Suprapubic skin (tissue), 4 donors: ENCODE results near the gene MLH3. TPM values are rescaled to one million over a fixed set of nuclear protein-coding genes. Genes with fewer than 3 reads are reported as not detected.

Experiments
- DNase-seq, 2 donors: peaks; one replicate each; pipeline ENCODE4 v3.0.0-alpha.2; 2019; ENCODE audit warnings: low spot score in 2 of 2
- H3K27ac ChIP-seq: fragments of 200-600 bp; sonication (generic); one replicate; pipeline ENCODE4 v1.5.1; 2019
- H3K27me3 ChIP-seq: fragments of 200-600 bp; sonication (generic); one replicate; pipeline ENCODE4 v1.5.1; 2019
- H3K36me3 ChIP-seq: fragments of 200-600 bp; sonication (generic); one replicate; pipeline ENCODE4 v1.5.1; 2019
- H3K4me1 ChIP-seq: fragments of 200-600 bp; sonication (generic); one replicate; pipeline ENCODE4 v1.5.1; 2019
- H3K4me3 ChIP-seq: fragments of 200-600 bp; sonication (generic); one replicate; pipeline ENCODE4 v1.5.1; 2019; ENCODE audit warnings: mild to moderate bottlenecking
- H3K9me3 ChIP-seq: fragments of 200-600 bp; sonication (generic); one replicate; pipeline ENCODE4 v1.5.1; 2019
- EP300 ChIP-seq: sonication (generic); formaldehyde crosslinking; IDR thresholded peaks from one replicate; pipeline ENCODE4 v1.6.1; 2017; ENCODE audit warnings: antibody characterized with exemption
- POLR2A ChIP-seq, 2 donors: fragments of 450-650 bp; IDR thresholded peaks; one replicate each; pipeline ENCODE4 v1.6.1; 2017; ENCODE audit warnings: antibody characterized with exemption in 2 of 2, mild to moderate bottlenecking in 2 of 2, moderate library complexity in 2 of 2
- POLR2AphosphoS5 ChIP-seq, 3 donors: sonication (generic); formaldehyde crosslinking; IDR thresholded peaks; one replicate each; pipeline ENCODE4 v1.6.1; 2017; ENCODE audit warnings: antibody characterized with exemption in 3 of 3
- WGBS: methylation state at CpG from one replicate; pipeline ENCODE4 v1.1.5; 2018; 5-methylcytosine and 5-hydroxymethylcytosine counted together
- total RNA-seq, 4 donors: library from RNA; depleted of rRNA; stranded (reverse); fragments of >200 nt; gene quantifications; one replicate each; pipeline ENCODE4 v1.1.0, GENCODE V29; 2016
- TF ChIP-seq, protein P1 (sequence below), 2 donors: fragments of 200-600 bp in 1 of 2; fragments of 450-650 bp in 1 of 2; sonication (generic) in 1 of 2; IDR thresholded peaks; one replicate each; pipeline ENCODE4 v1.5.1; 2016 to 2019; ENCODE audit warnings: antibody characterized with exemption in 2 of 2, mild to moderate bottlenecking in 1 of 2, moderate library complexity in 1 of 2

Gene MLH3
- total RNA-seq, 4 donors from 2014 or later, result 8.6 to 27.0 (median 14.1) TPM

DNA sequence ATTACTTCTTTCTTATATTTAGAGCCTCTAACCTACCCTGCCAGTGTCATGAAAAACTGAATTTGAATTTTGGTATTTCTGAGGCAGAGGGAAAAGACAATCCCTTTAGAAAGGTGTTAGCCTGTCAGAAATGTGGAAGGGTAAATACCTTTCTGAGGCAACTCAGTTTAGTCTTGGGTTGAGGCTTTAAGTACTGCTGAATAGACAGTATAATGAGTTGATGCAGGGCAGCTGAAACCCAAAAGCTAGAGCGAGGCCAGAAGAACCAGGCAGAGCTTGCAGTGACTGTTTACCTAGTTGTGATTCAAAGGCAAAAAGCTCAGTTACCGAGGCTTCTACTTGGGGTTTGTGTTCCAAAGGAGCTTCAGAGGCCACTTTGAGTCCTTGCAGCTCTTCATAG lies 36.9 kb upstream of the MLH3 start:
- 96% methylated on average over 2 of the region's 2 CpGs for WGBS
- DNase-seq, result no peak
- Histone ChIP-seq H3K4me1 (peaks cover 5% of the 10 kb centered on the region), H3K9me3 (no peaks in the 10 kb centered on the region), H3K27ac (no peak overlapping the region), H3K27me3 (no peaks in the 10 kb centered on the region), H3K4me3 (no peak overlapping the region), H3K36me3 (peaks cover 90% of the 10 kb centered on the region)
- TF ChIP-seq, protein P1, sequence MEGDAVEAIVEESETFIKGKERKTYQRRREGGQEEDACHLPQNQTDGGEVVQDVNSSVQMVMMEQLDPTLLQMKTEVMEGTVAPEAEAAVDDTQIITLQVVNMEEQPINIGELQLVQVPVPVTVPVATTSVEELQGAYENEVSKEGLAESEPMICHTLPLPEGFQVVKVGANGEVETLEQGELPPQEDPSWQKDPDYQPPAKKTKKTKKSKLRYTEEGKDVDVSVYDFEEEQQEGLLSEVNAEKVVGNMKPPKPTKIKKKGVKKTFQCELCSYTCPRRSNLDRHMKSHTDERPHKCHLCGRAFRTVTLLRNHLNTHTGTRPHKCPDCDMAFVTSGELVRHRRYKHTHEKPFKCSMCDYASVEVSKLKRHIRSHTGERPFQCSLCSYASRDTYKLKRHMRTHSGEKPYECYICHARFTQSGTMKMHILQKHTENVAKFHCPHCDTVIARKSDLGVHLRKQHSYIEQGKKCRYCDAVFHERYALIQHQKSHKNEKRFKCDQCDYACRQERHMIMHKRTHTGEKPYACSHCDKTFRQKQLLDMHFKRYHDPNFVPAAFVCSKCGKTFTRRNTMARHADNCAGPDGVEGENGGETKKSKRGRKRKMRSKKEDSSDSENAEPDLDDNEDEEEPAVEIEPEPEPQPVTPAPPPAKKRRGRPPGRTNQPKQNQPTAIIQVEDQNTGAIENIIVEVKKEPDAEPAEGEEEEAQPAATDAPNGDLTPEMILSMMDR (IDR thresholded peaks at IDR 0.05), result no peak
- no peak for TF ChIP-seq POLR2AphosphoS5 (IDR thresholded peaks at IDR 0.05)
- TF ChIP-seq EP300, result no peak
- no peak for TF ChIP-seq POLR2A (IDR thresholded peaks at IDR 0.05)

DNA sequence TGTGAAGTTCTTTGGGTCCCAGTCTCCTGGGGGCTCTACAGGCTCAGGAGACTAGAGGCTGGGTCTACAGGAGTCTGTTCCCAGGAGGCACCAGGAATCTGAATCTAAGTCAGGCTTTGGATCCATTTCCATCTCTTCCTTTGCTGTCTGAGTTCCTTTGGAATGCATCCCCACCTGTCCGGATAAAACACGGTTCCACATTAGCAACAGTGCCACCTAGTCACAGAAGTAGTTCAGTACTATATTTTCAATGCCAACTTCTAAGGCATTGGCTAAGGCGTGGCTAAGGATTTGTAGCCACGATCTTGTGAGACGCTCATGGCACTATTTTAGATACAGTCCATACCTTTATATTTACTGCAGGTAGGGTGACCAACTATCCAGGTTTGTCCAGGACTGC lies 33.2 kb upstream of the MLH3 start:
- H3K9me3 ChIP-seq, result no peaks in the 10 kb centered on the region
- H3K27me3 ChIP-seq, result no peaks in the 10 kb centered on the region
- 21% methylated on average over 5 of the region's 5 CpGs for WGBS
- H3K4me3 ChIP-seq, result no peak overlapping the region
- H3K4me1 ChIP-seq, result peaks cover 17% of the 10 kb centered on the region
- H3K27ac ChIP-seq, result no peak overlapping the region
- DNase-seq, result no peak
- TF ChIP-seq, protein P1 (IDR thresholded peaks at IDR 0.05), result peak in 1 of 2 donors; percentile 27
- no peak for TF ChIP-seq POLR2AphosphoS5 (IDR thresholded peaks at IDR 0.05)
- peaks cover 60% of the 10 kb centered on the region for H3K36me3 ChIP-seq

DNA sequence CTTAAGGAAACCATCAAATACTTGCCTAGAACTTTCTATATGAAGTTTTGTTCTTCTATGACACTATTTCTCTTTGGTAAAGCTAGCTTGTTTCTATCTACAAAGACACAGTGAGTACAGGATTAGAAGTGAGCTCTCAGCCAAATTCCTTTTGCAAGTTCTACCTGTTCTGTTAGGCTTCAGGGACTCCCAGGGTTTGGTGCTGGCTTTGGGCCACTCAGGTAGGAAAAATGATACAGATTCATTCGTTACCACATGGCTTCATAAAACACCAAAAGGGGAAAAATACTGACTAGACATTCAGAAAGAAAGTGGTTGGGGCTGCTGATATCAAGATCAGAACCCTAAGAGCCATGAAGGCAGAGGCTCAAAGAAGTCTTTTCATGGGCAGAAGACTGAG lies 32.0 kb upstream of the MLH3 start:
- Histone ChIP-seq H3K27me3 (no peaks in the 10 kb centered on the region), H3K9me3 (no peaks in the 10 kb centered on the region), H3K4me1 (peaks cover 21% of the 10 kb centered on the region), H3K27ac (no peak overlapping the region), H3K4me3 (no peak overlapping the region), H3K36me3 (peaks cover 53% of the 10 kb centered on the region)
- no peak for DNase-seq
- 61% methylated on average over 1 of the region's 1 CpG for WGBS
- TF ChIP-seq, protein P1 (IDR thresholded peaks at IDR 0.05), result no peak
- TF ChIP-seq EP300, result no peak
- TF ChIP-seq POLR2AphosphoS5 (IDR thresholded peaks at IDR 0.05), result no peak
- TF ChIP-seq POLR2A (IDR thresholded peaks at IDR 0.05), result no peak

DNA sequence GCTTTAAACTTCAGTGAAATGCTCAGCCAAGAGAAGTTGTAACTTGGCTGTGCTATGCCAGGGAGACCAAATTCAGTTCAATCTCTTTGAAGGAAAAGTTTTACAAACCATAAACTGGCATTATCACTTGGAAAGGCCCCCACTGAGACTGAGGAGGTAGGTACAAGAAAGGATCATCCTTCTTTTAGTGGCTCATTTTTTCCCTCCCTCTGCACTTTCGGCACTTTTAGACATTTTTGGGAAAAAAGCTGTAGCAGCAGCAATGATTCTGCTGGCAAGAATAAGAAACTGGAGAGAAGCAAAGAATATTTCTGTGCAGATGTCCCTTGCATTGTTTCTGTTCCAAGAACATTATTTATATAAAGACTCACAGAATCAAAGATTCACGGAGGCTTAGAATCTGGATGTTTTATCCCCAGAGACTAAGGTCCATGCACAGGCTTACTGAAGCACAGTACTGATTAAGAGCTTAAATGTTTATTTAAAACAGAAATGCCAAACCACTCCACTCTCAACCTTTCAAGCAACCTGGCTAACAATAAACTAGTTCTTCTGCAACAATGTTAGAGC lies 30.5 kb upstream of the MLH3 start:
- WGBS, result 60% methylated on average over 2 of the region's 2 CpGs
- Histone ChIP-seq H3K36me3 (peaks cover 37% of the 10 kb centered on the region), H3K27me3 (no peaks in the 10 kb centered on the region), H3K4me3 (no peak overlapping the region), H3K27ac (no peak overlapping the region), H3K4me1 (peaks cover 24% of the 10 kb centered on the region), H3K9me3 (no peaks in the 10 kb centered on the region)
- DNase-seq, result no peak
- no peak for TF ChIP-seq EP300
- TF ChIP-seq POLR2A (IDR thresholded peaks at IDR 0.05), result no peak
- TF ChIP-seq, protein P1 (IDR thresholded peaks at IDR 0.05), result no peak
- TF ChIP-seq POLR2AphosphoS5 (IDR thresholded peaks at IDR 0.05), result no peak

DNA sequence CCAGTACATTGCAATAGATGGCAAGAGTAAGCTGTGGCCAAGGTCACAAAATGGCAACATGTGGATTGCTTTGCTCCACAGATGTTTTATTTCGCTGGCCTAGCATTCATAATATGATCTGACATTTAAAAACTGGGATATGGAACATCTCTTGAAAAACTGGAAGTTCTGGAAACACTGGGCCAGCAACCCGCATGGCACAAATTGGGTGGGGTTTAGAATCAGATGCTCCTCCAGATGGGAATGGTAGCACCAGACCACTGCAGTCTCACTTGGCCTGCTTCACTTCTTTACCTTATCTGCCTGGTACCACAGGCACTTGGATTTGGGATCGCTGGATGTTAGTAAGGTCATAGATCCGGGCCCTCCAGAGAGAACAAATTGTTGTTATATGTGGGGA lies 28.3 kb upstream of the MLH3 start:
- no peak for DNase-seq
- peaks cover 15% of the 10 kb centered on the region for H3K36me3 ChIP-seq
- H3K27me3 ChIP-seq, result no peaks in the 10 kb centered on the region
- no peak overlapping the region for H3K4me3 ChIP-seq
- TF ChIP-seq POLR2AphosphoS5 (IDR thresholded peaks at IDR 0.05) (no peak), POLR2A (IDR thresholded peaks at IDR 0.05) (no peak), EP300 (no peak)
- TF ChIP-seq, protein P1 (IDR thresholded peaks at IDR 0.05), result no peak
- 39% methylated on average over 4 of the region's 4 CpGs for WGBS
- peaks cover 20% of the 10 kb centered on the region for H3K4me1 ChIP-seq
- no peaks in the 10 kb centered on the region for H3K9me3 ChIP-seq
- no peak overlapping the region for H3K27ac ChIP-seq
